Caco-2 (cell line): ENCODE results near the gene RBPMS2. TPM values are rescaled to one million over a fixed set of nuclear protein-coding genes. Genes with fewer than 3 reads are reported as not detected.

Experiments
- BruUV-seq: library from RNA; stranded (reverse); fragments of 400-500 nt; replicated peaks from 2 replicates; lab custom pipeline; 2021; lab: Mats Ljungman, UMichigan
- CTCF ChIA-PET: fragments of 300-600 bp; sonication (Branson Sonifier 250); formaldehyde crosslinking; loops from one replicate; lab custom pipeline; 2022; ENCODE audit warnings: antibody characterized with exemption; lab: Charles Lee
- POLR2A ChIA-PET: fragments of 300-600 bp; sonication (Branson Sonifier 250); formaldehyde crosslinking; loops from one replicate; lab custom pipeline; 2022; ENCODE audit warnings: antibody characterized with exemption; lab: Charles Lee
- DNase-seq, 2 experiments: peaks; one replicate each; pipeline versions ENCODE4 v3.0.0 to v3.0.0-alpha.2; 2020 to 2022
- H3K27me3 ChIP-seq: replicated peaks from 2 replicates; pipeline ENCODE4 v1.6.0; 2011; ENCODE audit warnings: low read length; ENCODE audit not compliant: control insufficient read depth, insufficient read depth
- H3K36me3 ChIP-seq: 2 replicates; pipeline ENCODE4 v1.5.1; 2011; ENCODE audit warnings: low read length; ENCODE audit not compliant: control insufficient read depth, insufficient read depth
- H3K4me1 ChIP-seq: fragments of 250-450 bp; sonication (Bioruptor Pico); 2 replicates; pipeline ENCODE4 v1.5.1; 2020; ENCODE audit warnings: mild to moderate bottlenecking
- H3K4me3 ChIP-seq: 2 replicates; pipeline ENCODE4 v1.5.1; 2011; ENCODE audit warnings: low read depth, mild to moderate bottlenecking, control low read depth, low read length
- H3K9me3 ChIP-seq: fragments of 250-450 bp; sonication (Bioruptor Pico); 2 replicates; pipeline ENCODE4 v1.5.1; 2020; ENCODE audit warnings: mild to moderate bottlenecking, moderate library complexity
- H3K27ac Mint-ChIP-seq: one replicate; pipeline ENCODE4 v1.8.0; 2022; ENCODE audit warnings: mixed read lengths; ENCODE audit not compliant: unreplicated experiment
- H3K27me3 Mint-ChIP-seq: one replicate; pipeline ENCODE4 v1.8.0; 2022; ENCODE audit warnings: mixed read lengths; ENCODE audit not compliant: insufficient read depth, unreplicated experiment
- H3K36me3 Mint-ChIP-seq: one replicate; pipeline ENCODE4 v1.8.0; 2022; ENCODE audit warnings: mild to moderate bottlenecking, mixed read lengths; ENCODE audit not compliant: insufficient read depth, unreplicated experiment
- H3K4me1 Mint-ChIP-seq: one replicate; pipeline ENCODE4 v1.8.0; 2022; ENCODE audit warnings: low read depth, mixed read lengths; ENCODE audit not compliant: unreplicated experiment
- H3K4me3 Mint-ChIP-seq: one replicate; pipeline ENCODE4 v1.8.0; 2022; ENCODE audit warnings: mild to moderate bottlenecking, moderate library complexity, mixed read lengths; ENCODE audit not compliant: unreplicated experiment
- H3K9me3 Mint-ChIP-seq: one replicate; pipeline ENCODE4 v1.8.0; 2022; ENCODE audit warnings: mixed read lengths; ENCODE audit not compliant: unreplicated experiment
- CTCF ChIP-seq, 2 experiments: fragments of 200-600 bp in 1 of 2; IDR thresholded peaks; 1 replicate in 1 of 2; 2 replicates in 1 of 2; pipeline versions ENCODE4 v1.5.1 to v1.8.0; 2011 to 2022; ENCODE audit warnings: antibody characterized with exemption in 1 of 2, control low read depth in 1 of 2, inconsistent platforms in 1 of 2, low read depth in 1 of 2, low read length in 1 of 2, mild to moderate bottlenecking in 1 of 2, moderate library complexity in 1 of 2; ENCODE audit not compliant: insufficient read depth in 1 of 2, severe bottlenecking in 1 of 2, unreplicated experiment in 1 of 2
- intact Hi-C: fragments of 100-400 bp; cut with micrococcal nuclease; formaldehyde crosslinking; loops from one replicate; pipeline ENCODE4 v1.10.0; 2022; ENCODE audit not compliant: unreplicated experiment
- total RNA-seq: library from RNA; stranded (reverse); gene quantifications from 2 replicates; pipeline ENCODE4 v1.2.3, GENCODE V29; 2022

Gene RBPMS2
- total RNA-seq, 1 experiment from 2014 or later = 9.3 TPM

- intact Hi-C loops = no loop called here
- Mint-ChIP-seq H3K4me3 (peak overlapping the region; percentile 87), H3K9me3 (no peaks in the 10 kb centered on the region), H3K27me3 (no peaks in the 10 kb centered on the region), H3K27ac (peak overlapping the region; percentile 89), H3K4me1 (peaks cover 27% of the 10 kb centered on the region), H3K36me3 (peaks cover 12% of the 10 kb centered on the region)
- Histone ChIP-seq H3K36me3 (no peaks in the 10 kb centered on the region; the same call in 1 of the 2 replicates), H3K27me3 (no peaks in the 10 kb centered on the region), H3K4me3 (peak overlapping the region; percentile 68), H3K4me1 (peaks cover 15% of the 10 kb centered on the region), H3K9me3 (no peaks in the 10 kb centered on the region)
- peak; percentile 97 to 98 for DNase-seq
- ChIA-PET POLR2A (no interaction called here), CTCF (no interaction called here)
- TF ChIP-seq CTCF (IDR thresholded peaks at IDR 0.05; ENCODE audit: insufficient read depth in 1 of 2, low read depth in 1 of 2, low read length in 1 of 2, severe bottlenecking in 1 of 2, unreplicated experiment in 1 of 2) = no peak
- no TSS peak for BruUV-seq
Observed at GRCh38 chr15:64702816-64703631, 72.4 kb downstream of the RBPMS2 start.

- Mint-ChIP-seq H3K9me3 (no peaks in the 10 kb centered on the region), H3K4me1 (peaks cover 33% of the 10 kb centered on the region), H3K4me3 (peak overlapping the region; percentile 87), H3K27ac (peak overlapping the region; percentile 89), H3K27me3 (no peaks in the 10 kb centered on the region), H3K36me3 (peaks cover 12% of the 10 kb centered on the region)
- Histone ChIP-seq H3K9me3 (no peaks in the 10 kb centered on the region), H3K27me3 (no peaks in the 10 kb centered on the region), H3K4me3 (peak overlapping the region; percentile 68), H3K4me1 (peaks cover 15% of the 10 kb centered on the region), H3K36me3 (no peaks in the 10 kb centered on the region; the same call in 1 of the 2 replicates)
- ChIA-PET POLR2A (interaction anchor here (0.7 kb wide), 1 partner anchor 139 kb away, joined by 5 read pairs; no protein-coding TSS in a partner anchor), CTCF (no interaction called here)
- no TSS peak for BruUV-seq
- intact Hi-C loops = no loop called here
- no peak for DNase-seq
- no peak for TF ChIP-seq CTCF (IDR thresholded peaks at IDR 0.05; ENCODE audit: insufficient read depth in 1 of 2, low read depth in 1 of 2, low read length in 1 of 2, severe bottlenecking in 1 of 2, unreplicated experiment in 1 of 2)
Observed at GRCh38 chr15:64701482-64702184, 73.8 kb downstream of the RBPMS2 start.

GRCh38 chr15:64701051-64701450, 74.3 kb downstream of the RBPMS2 start:
- TF ChIP-seq CTCF (IDR thresholded peaks at IDR 0.05; ENCODE audit: insufficient read depth in 1 of 2, low read depth in 1 of 2, low read length in 1 of 2, severe bottlenecking in 1 of 2, unreplicated experiment in 1 of 2) = no peak
- H3K27ac Mint-ChIP-seq = no peak overlapping the region
- CTCF ChIA-PET = no interaction called here
- POLR2A ChIA-PET = interaction anchor here (0.7 kb wide), 1 partner anchor 140 kb away, joined by 5 read pairs; no protein-coding TSS in a partner anchor
- no TSS peak for BruUV-seq
- H3K27me3 ChIP-seq = no peaks in the 10 kb centered on the region
- H3K9me3 ChIP-seq = no peaks in the 10 kb centered on the region
- peak overlapping the region; percentile 87 for H3K4me3 Mint-ChIP-seq
- H3K4me3 ChIP-seq = no peak overlapping the region
- peaks cover 16% of the 10 kb centered on the region for H3K36me3 Mint-ChIP-seq
- H3K9me3 Mint-ChIP-seq = no peaks in the 10 kb centered on the region
- no peaks in the 10 kb centered on the region; the same call in 1 of the 2 replicates for H3K36me3 ChIP-seq
- peaks cover 33% of the 10 kb centered on the region for H3K4me1 Mint-ChIP-seq
- H3K27me3 Mint-ChIP-seq = no peaks in the 10 kb centered on the region
- no peak for DNase-seq
- peaks cover 15% of the 10 kb centered on the region for H3K4me1 ChIP-seq
- intact Hi-C loops = no loop called here
